ENCODE data around the gene KCNN2. TPM values are rescaled to one million over a fixed set of nuclear protein-coding genes. Genes with fewer than 3 reads are reported as not detected.
A peak's percentile ranks its signal among the peaks of the same experiment; 100 is the strongest.

The KCNN2 gene
- total RNA-seq, 2 donors from 2014 or later, result 0.69 to 0.84 TPM

DNA sequence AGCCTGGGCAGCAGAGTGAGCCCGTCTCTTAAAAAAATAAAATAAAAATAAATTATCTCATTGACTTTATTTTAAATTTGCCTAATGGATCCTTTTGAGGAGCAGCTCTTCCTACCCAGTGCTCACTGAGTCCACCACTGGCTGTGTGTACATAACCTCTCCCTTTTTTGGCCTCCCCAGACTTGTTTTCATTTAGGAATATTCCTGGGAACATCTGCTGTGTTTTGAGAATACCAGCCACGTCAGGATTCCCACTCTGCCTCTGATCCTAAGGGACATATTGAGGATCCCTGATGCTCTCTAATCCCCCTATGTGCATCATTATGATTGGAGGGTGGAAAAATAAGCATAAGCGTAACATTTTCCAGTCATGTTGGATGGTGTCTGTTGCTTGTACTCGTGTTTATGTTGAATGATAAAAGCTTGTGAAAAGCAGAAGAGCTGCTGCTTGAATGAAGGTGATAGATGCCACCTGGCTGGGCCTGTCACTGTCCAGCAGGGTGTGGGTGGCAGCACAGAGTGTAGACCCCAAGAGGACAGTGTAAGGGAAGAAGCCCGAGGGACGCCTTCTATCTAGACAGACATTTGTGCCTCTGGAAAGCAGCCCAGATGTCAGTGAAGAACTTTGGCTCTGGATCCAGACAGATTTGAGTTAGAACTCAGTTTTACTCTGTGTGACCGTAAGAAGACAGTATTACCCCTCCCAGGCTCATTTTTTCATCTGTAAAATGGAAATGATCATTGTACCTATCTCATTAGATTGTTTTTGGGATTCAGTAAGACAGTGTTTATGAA is 15.4 kb downstream of the KCNN2 start:
- Histone ChIP-seq H3K9me3 (no peaks in the 10 kb centered on the region), H3K36me3 (no peaks in the 10 kb centered on the region), H3K27me3 (no peaks in the 10 kb centered on the region), H3K27ac (no peak overlapping the region), H3K4me3 (no peak overlapping the region), H3K9ac (ENCODE audit: low read depth in 2 of 2, low read length in 2 of 2) (no peak overlapping the region), H3K4me1 (no peaks in the 10 kb centered on the region)
- TF ChIP-seq, protein P1, sequence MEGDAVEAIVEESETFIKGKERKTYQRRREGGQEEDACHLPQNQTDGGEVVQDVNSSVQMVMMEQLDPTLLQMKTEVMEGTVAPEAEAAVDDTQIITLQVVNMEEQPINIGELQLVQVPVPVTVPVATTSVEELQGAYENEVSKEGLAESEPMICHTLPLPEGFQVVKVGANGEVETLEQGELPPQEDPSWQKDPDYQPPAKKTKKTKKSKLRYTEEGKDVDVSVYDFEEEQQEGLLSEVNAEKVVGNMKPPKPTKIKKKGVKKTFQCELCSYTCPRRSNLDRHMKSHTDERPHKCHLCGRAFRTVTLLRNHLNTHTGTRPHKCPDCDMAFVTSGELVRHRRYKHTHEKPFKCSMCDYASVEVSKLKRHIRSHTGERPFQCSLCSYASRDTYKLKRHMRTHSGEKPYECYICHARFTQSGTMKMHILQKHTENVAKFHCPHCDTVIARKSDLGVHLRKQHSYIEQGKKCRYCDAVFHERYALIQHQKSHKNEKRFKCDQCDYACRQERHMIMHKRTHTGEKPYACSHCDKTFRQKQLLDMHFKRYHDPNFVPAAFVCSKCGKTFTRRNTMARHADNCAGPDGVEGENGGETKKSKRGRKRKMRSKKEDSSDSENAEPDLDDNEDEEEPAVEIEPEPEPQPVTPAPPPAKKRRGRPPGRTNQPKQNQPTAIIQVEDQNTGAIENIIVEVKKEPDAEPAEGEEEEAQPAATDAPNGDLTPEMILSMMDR (IDR thresholded peaks at IDR 0.05), result no peak
- intact Hi-C loops (cut with DNase I), result no loop called here
- no peak for DNase-seq

DNA sequence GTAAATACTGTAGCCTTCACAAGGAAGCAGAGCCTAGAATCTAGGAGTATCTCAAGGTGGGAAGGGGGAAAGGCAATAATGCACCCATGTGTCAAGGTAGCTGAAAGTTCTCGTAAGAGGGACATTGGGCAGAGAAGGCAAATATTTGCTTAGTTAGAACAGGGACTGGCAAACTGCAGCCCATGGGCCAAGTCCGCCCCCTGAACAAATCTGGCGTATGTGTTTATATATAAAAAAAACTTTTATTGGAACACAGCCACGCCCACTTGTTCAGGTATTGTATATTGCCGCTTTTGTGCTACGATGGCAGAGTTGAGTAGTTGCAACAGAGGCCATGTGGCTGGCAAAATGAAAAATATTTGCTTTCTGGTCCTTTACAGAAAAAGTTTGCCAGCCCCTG is 16.1 kb downstream of the KCNN2 start:
- peak; percentile 66 for DNase-seq
- intact Hi-C loops (cut with DNase I), result no loop called here
- H3K27ac ChIP-seq, result no peak overlapping the region
- H3K36me3 ChIP-seq, result no peaks in the 10 kb centered on the region
- TF ChIP-seq, protein P1 (IDR thresholded peaks at IDR 0.05), result no peak
- H3K9me3 ChIP-seq, result no peaks in the 10 kb centered on the region
- H3K9ac ChIP-seq (ENCODE audit: low read depth in 2 of 2, low read length in 2 of 2), result no peak overlapping the region
- H3K4me3 ChIP-seq, result no peak overlapping the region
- H3K4me1 ChIP-seq, result no peaks in the 10 kb centered on the region
- H3K27me3 ChIP-seq, result no peaks in the 10 kb centered on the region

DNA sequence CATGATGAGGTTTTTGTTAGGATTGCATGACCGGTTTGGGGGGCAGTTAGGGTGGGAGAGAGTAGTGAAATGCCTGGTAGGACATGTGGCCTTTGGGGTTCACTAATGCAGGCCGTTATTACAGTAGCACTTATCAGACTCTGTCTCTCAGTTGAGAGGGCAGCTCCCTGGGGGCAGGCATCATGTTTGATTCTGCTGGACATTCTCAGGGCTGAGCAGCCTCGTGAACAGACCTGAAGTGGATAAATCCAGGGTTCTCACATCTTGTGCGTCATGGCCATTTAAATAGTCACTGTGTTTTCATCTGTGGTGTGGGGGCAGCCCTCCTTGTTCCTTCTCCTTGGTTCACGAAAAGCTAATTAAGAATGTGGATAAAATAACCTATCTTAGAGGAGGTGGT is 18.9 kb downstream of the KCNN2 start:
- H3K9me3 ChIP-seq, result no peaks in the 10 kb centered on the region
- H3K27ac ChIP-seq, result no peak overlapping the region
- intact Hi-C loops (cut with DNase I), result no loop called here
- no peak overlapping the region for H3K4me3 ChIP-seq
- TF ChIP-seq, protein P1 (IDR thresholded peaks at IDR 0.05), result no peak
- H3K9ac ChIP-seq (ENCODE audit: low read depth in 2 of 2, low read length in 2 of 2), result no peak overlapping the region
- DNase-seq, result no peak
- H3K36me3 ChIP-seq, result no peaks in the 10 kb centered on the region
- H3K4me1 ChIP-seq, result no peaks in the 10 kb centered on the region
- no peaks in the 10 kb centered on the region for H3K27me3 ChIP-seq

DNA sequence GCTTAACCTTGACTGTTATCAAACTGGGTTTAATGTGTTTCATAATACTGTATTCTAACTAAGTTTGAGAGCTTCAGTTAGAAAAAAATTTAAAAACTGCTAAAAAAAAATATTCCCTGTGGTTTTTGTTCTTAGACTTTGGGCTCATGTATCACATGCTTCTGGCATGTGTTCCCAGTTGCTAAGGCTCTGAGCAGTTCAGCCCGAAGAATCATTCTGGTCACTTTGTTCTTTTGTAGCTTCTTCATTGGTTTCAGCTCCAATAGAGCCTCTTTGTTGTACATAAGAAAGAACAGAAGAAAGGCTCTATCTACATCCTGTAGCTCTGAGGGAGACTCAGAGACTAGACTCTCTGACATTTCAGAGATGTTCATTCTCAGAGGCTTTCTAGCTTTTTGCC is 25.6 kb downstream of the KCNN2 start:
- no peak for DNase-seq
- TF ChIP-seq, protein P1 (IDR thresholded peaks at IDR 0.05), result no peak
- Histone ChIP-seq H3K27ac (no peak overlapping the region), H3K36me3 (no peaks in the 10 kb centered on the region), H3K4me3 (no peak overlapping the region), H3K4me1 (no peaks in the 10 kb centered on the region), H3K27me3 (no peaks in the 10 kb centered on the region), H3K9ac (ENCODE audit: low read depth in 2 of 2, low read length in 2 of 2) (no peak overlapping the region), H3K9me3 (no peaks in the 10 kb centered on the region)
- intact Hi-C loops (cut with DNase I), result no loop called here

DNA sequence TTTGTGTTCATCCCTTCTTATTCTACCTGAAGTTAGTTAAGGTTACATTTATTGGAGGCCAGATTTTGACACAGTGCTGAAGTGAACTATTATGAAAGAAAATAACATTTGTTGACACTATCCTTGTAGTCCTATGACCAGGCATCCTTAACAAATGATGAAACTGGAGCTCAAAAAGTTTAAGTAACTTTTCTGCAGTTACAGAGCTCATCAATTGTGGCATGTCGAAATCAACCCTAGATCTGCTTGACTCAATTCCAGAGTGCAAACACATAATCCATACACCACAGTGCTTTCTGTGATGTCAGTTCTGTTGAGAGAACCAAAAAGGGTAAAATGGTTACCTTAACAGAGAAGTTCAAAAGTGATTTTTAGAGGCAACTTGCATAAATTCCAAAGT is 28.6 kb downstream of the KCNN2 start:
- H3K27ac ChIP-seq, result no peak overlapping the region
- H3K9me3 ChIP-seq, result no peaks in the 10 kb centered on the region
- no peaks in the 10 kb centered on the region for H3K36me3 ChIP-seq
- no peak overlapping the region for H3K4me3 ChIP-seq
- H3K9ac ChIP-seq (ENCODE audit: low read depth in 2 of 2, low read length in 2 of 2), result no peak overlapping the region
- intact Hi-C loops (cut with DNase I), result no loop called here
- H3K4me1 ChIP-seq, result no peaks in the 10 kb centered on the region
- no peaks in the 10 kb centered on the region for H3K27me3 ChIP-seq
- no peak for DNase-seq
- TF ChIP-seq, protein P1 (IDR thresholded peaks at IDR 0.05), result no peak
